Activated CD4-positive, alpha-beta T cell treated with anti-CD3 and anti-CD28 coated beads, Interleukin-2, amount 50 U/mL, for 16 hours (primary cell): ENCODE data around the gene L1TD1.
"Not testable (repeated sequence)": the region's sequence is repeated elsewhere in the genome, so short reads cannot be mapped to it uniquely, and the experiment has no call there.

Experiments used
- DNase-seq: peaks from one replicate; pipeline ENCODE4 v3.0.0-alpha.2; 2020

L1TD1 gene

GRCh38 chr1:62208087-62208486 is 13.4 kb downstream of the L1TD1 start:
- DNase-seq: no peak

GRCh38 chr1:62208970-62209369 is 14.3 kb downstream of the L1TD1 start:
- no peak for DNase-seq

- no peak for DNase-seq
These were observed 15.4 kb downstream of the L1TD1 start for GRCh38 chr1:62209931-62210595.

- no peak for DNase-seq
These were observed 16.3 kb downstream of the L1TD1 start for GRCh38 chr1:62210960-62211359.

- no peak for DNase-seq
These were observed 17.8 kb downstream of the L1TD1 start for GRCh38 chr1:62212411-62212810.

GRCh38 chr1:62213075-62213914 is 18.6 kb downstream of the L1TD1 start:
- DNase-seq: no peak

GRCh38 chr1:62218604-62219003 is 24.0 kb downstream of the L1TD1 start:
- DNase-seq: no peak

GRCh38 chr1:62220456-62220855 is 25.8 kb downstream of the L1TD1 start:
- DNase-seq: not testable (repeated sequence)

- DNase-seq: no peak
These were observed 26.5 kb downstream of the L1TD1 start for GRCh38 chr1:62221171-62221570.

- DNase-seq: no peak
These were observed 27.7 kb downstream of the L1TD1 start for GRCh38 chr1:62222321-62222720.

GRCh38 chr1:62224182-62224581 is 29.5 kb downstream of the L1TD1 start:
- DNase-seq: no peak

GRCh38 chr1:62227496-62227895 is 32.8 kb downstream of the L1TD1 start:
- DNase-seq: no peak

GRCh38 chr1:62228136-62228882 is 33.7 kb downstream of the L1TD1 start:
- no peak for DNase-seq

- no peak for DNase-seq
These were observed 34.2 kb downstream of the L1TD1 start for GRCh38 chr1:62228883-62229187.

GRCh38 chr1:62229468-62229867 is 34.8 kb downstream of the L1TD1 start:
- DNase-seq: no peak

- no peak for DNase-seq
These were observed 35.3 kb downstream of the L1TD1 start for GRCh38 chr1:62229932-62230331.

GRCh38 chr1:62230718-62231117 is 36.1 kb downstream of the L1TD1 start:
- DNase-seq: no peak

- DNase-seq: no peak
These were observed 38.2 kb downstream of the L1TD1 start for GRCh38 chr1:62232871-62233278.

GRCh38 chr1:62233926-62234450 is 39.3 kb downstream of the L1TD1 start:
- no peak for DNase-seq

GRCh38 chr1:62234688-62235087 is 40.0 kb downstream of the L1TD1 start:
- no peak for DNase-seq

- no peak for DNase-seq
These were observed 40.9 kb downstream of the L1TD1 start for GRCh38 chr1:62235576-62235975.

GRCh38 chr1:62237361-62237760 is 42.7 kb downstream of the L1TD1 start:
- DNase-seq: no peak

- no peak for DNase-seq
These were observed 43.3 kb downstream of the L1TD1 start for GRCh38 chr1:62237950-62238374.

- DNase-seq: no peak
These were observed 43.9 kb downstream of the L1TD1 start for GRCh38 chr1:62238507-62238906.
